Prostate gland (tissue), 2 donors: Measurements from ENCODE around the gene ROBO2. TPM values are rescaled to one million over a fixed set of nuclear protein-coding genes. Genes with fewer than 3 reads are reported as not detected.

Source experiments
- DNase-seq: peaks from one replicate; pipeline ENCODE4 v3.0.0-alpha.2; 2019; ENCODE audit warnings: low spot score
- H3K27ac ChIP-seq, 2 donors: fragments of 200-600 bp; sonication (generic); 2 replicates each; pipeline ENCODE4 v1.5.1; 2017 to 2019
- H3K27me3 ChIP-seq: fragments of 200-600 bp; sonication (generic); replicated peaks from 2 replicates; pipeline ENCODE4 v1.5.1; 2019; ENCODE audit not compliant: insufficient read depth
- H3K36me3 ChIP-seq, 2 donors: fragments of 200-600 bp; sonication (generic); 1 replicate in 1 of 2; 2 replicates in 1 of 2; pipeline versions ENCODE4 v1.5.1 to v1.8.1; 2017 to 2019
- H3K4me1 ChIP-seq: fragments of 200-600 bp; sonication (generic); replicated peaks from 2 replicates; pipeline ENCODE4 v1.5.1; 2019
- H3K4me3 ChIP-seq, 2 donors: fragments of 200-600 bp; sonication (generic); 2 replicates each; pipeline ENCODE4 v1.5.1; 2017 to 2019
- H3K9me3 ChIP-seq: fragments of 200-600 bp; sonication (generic); 2 replicates; pipeline ENCODE4 v1.5.1; 2017
- POLR2A ChIP-seq: fragments of 450-650 bp; IDR thresholded peaks from one replicate; pipeline ENCODE4 v1.6.1; 2016; ENCODE audit warnings: antibody characterized with exemption, mild to moderate bottlenecking
- POLR2AphosphoS5 ChIP-seq: sonication (generic); formaldehyde crosslinking; IDR thresholded peaks from one replicate; pipeline ENCODE4 v1.6.1; 2017; ENCODE audit warnings: antibody characterized with exemption
- WGBS: methylation state at CpG from one replicate; pipeline ENCODE4 v1.1.5; 2018; 5-methylcytosine and 5-hydroxymethylcytosine counted together
- intact Hi-C: fragments of 100-400 bp; cut with DNase I; formaldehyde crosslinking; loops from one replicate; pipeline ENCODE4 v1.14.2; 2022
- total RNA-seq, 2 donors: library from RNA; depleted of rRNA; stranded (reverse); fragments of >200 nt; gene quantifications; one replicate each; pipeline ENCODE4 v1.1.0, GENCODE V29; 2016
- TF ChIP-seq, protein P1 (sequence below), 4 experiments: fragments of 200-600 bp in 2 of 4; fragments of 450-650 bp in 2 of 4; sonication (generic) in 2 of 4; IDR thresholded peaks; 1 replicate in 3 of 4; 2 replicates in 1 of 4; pipeline ENCODE4 v1.5.1; 2016 to 2019; ENCODE audit warnings: antibody characterized with exemption in 4 of 4, mild to moderate bottlenecking in 2 of 4, moderate library complexity in 2 of 4

Gene ROBO2
- total RNA-seq, 2 donors from 2014 or later: 3.6 to 18.2 TPM

DNA sequence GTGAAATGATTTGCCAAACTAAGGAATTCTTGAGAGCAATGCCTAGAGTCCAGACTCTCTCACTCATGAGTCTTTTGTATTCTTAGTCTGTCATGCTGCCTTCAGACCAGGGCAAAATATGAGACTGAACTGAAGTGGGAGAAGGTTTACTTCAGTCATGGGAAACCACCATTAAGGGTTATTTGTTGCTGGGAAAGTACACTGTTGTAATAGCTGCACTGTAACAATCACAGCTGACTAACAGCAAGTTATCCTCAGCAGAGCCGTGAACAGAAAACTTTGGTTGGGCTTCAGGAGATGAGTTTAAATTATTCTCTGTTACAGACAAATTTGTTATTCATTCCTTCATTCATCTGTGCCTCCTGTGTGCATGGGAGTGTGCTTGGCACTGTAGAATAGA lies 258.5 kb downstream of the ROBO2 start:
- no peaks in the 10 kb centered on the region for H3K9me3 ChIP-seq
- no peak for TF ChIP-seq POLR2AphosphoS5
- no peaks in the 10 kb centered on the region for H3K4me1 ChIP-seq
- no peaks in the 10 kb centered on the region for H3K27me3 ChIP-seq
- no peak overlapping the region for H3K4me3 ChIP-seq
- intact Hi-C loops: no loop called here
- WGBS: 65% methylated on average over 1 of the region's 1 CpG
- no peaks in the 10 kb centered on the region for H3K36me3 ChIP-seq
- no peak for DNase-seq
- no peak overlapping the region for H3K27ac ChIP-seq

DNA sequence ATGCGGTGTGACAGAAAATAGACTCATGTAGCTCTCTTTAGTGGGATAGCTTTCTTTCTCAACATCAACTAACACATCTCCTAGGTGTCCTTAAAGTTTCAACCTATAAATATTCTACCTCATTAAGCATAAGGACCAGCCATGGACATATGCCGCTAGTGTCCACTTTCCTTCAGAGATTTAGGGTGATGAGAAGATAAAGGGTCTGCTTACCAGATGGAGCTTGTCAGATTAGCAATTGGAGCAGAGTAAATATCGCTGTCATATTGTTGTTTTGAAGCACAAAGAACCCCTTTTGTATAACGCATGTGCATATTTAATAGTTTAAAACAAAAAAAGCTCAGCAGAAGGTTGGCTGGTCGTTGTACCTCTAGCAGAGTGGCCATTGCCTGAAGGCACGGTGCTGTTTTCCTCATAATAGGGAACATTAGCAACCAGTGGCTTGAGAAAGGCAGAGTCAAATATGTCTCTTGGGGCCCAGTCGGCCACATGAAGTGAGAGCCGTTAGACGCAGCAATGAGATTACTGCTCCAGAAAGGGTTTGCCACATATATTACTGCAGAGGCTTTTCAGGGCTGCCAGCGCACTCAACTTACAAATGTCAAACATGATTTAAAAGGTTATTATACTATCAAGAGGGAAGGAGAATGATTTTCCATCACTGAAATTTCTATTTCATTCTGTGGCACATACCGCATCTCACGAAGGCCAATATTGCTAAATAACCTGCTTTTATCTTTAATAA lies 264.2 kb downstream of the ROBO2 start:
- no peak overlapping the region for H3K4me3 ChIP-seq
- H3K27ac ChIP-seq: no peak overlapping the region
- intact Hi-C loops: no loop called here
- H3K4me1 ChIP-seq: no peaks in the 10 kb centered on the region
- TF ChIP-seq POLR2AphosphoS5: no peak
- TF ChIP-seq, protein P1, sequence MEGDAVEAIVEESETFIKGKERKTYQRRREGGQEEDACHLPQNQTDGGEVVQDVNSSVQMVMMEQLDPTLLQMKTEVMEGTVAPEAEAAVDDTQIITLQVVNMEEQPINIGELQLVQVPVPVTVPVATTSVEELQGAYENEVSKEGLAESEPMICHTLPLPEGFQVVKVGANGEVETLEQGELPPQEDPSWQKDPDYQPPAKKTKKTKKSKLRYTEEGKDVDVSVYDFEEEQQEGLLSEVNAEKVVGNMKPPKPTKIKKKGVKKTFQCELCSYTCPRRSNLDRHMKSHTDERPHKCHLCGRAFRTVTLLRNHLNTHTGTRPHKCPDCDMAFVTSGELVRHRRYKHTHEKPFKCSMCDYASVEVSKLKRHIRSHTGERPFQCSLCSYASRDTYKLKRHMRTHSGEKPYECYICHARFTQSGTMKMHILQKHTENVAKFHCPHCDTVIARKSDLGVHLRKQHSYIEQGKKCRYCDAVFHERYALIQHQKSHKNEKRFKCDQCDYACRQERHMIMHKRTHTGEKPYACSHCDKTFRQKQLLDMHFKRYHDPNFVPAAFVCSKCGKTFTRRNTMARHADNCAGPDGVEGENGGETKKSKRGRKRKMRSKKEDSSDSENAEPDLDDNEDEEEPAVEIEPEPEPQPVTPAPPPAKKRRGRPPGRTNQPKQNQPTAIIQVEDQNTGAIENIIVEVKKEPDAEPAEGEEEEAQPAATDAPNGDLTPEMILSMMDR (IDR thresholded peaks at IDR 0.05): no peak
- TF ChIP-seq POLR2A: no peak
- no peaks in the 10 kb centered on the region for H3K9me3 ChIP-seq
- no peaks in the 10 kb centered on the region for H3K27me3 ChIP-seq
- DNase-seq: no peak
- H3K36me3 ChIP-seq: no peaks in the 10 kb centered on the region
- 80% methylated on average over 12 of the region's 12 CpGs for WGBS

DNA sequence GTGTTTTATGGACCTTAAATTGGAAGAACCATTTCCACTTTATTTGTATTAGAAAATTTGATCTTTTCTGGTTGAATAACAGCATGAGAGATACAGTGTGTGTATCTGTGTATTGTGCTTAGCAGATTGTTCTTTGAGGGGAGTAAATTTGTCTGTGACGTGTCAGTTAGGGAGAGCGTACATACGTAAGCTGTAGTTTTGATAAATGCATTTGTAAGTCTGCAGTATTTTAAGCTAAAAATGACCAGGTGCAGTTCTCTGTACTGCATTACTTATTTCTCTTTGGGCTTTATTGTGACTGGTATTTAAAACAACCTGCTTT lies 264.8 kb downstream of the ROBO2 start:
- no peak for DNase-seq
- Histone ChIP-seq H3K36me3 (no peaks in the 10 kb centered on the region), H3K4me1 (no peaks in the 10 kb centered on the region), H3K4me3 (no peak overlapping the region), H3K27me3 (no peaks in the 10 kb centered on the region), H3K9me3 (no peaks in the 10 kb centered on the region), H3K27ac (no peak overlapping the region)
- intact Hi-C loops: no loop called here
- WGBS: 94% methylated on average over 3 of the region's 3 CpGs
- TF ChIP-seq, protein P1 (IDR thresholded peaks at IDR 0.05): no peak
- TF ChIP-seq POLR2AphosphoS5: no peak
- TF ChIP-seq POLR2A: no peak

DNA sequence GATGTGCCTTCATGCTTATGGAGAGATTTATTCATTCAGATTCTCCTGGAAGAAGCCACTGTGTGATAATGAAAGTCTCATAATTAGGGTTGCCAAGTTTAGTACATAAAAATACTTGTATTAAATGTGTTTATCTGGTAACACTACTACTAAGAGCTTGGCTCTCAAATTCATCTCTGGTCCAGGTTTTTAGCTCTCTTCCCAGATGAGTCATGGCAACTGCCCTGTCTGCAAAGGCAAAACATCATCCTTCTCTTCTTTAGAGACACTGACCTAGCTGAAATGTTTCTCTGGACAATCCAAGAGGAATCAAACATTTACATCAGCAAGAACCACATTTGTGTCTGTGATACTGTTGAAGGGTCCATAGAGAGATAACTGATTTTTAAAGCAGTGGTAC lies 269.6 kb downstream of the ROBO2 start:
- TF ChIP-seq, protein P1 (IDR thresholded peaks at IDR 0.05): no peak
- TF ChIP-seq POLR2A (no peak), POLR2AphosphoS5 (no peak)
- H3K9me3 ChIP-seq: no peaks in the 10 kb centered on the region
- H3K4me3 ChIP-seq: no peak overlapping the region
- no peaks in the 10 kb centered on the region for H3K36me3 ChIP-seq
- no peak for DNase-seq
- no peak overlapping the region for H3K27ac ChIP-seq
- no peaks in the 10 kb centered on the region for H3K27me3 ChIP-seq
- no peaks in the 10 kb centered on the region for H3K4me1 ChIP-seq
- intact Hi-C loops: no loop called here

DNA sequence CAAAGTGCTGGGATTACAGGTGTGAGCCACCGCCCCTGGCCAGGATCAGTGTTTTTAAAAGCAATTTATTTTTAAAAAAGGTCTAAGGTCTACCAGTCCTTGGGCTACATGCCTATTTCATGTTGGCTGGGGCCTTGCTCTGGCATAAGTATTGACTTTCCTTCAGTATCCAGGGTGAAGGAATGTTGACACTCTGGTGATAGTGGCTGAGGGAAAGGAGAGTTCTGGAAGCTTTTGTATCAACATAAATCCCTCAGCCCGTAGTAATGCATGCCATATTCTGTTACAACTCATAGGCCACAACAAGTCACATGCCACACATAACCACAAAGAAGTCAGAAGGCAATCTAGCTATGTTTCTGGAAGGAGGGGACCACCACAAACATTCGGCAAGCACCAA lies 273.9 kb downstream of the ROBO2 start:
- no peaks in the 10 kb centered on the region for H3K9me3 ChIP-seq
- intact Hi-C loops: no loop called here

More for the DNA sequence above, 273.9 kb downstream of the ROBO2 start:
- Histone ChIP-seq H3K27me3 (no peaks in the 10 kb centered on the region), H3K4me1 (no peaks in the 10 kb centered on the region), H3K27ac (no peak overlapping the region), H3K36me3 (no peaks in the 10 kb centered on the region), H3K4me3 (no peak overlapping the region)
- no peak for DNase-seq
- 83% methylated on average over 3 of the region's 3 CpGs for WGBS
- TF ChIP-seq POLR2AphosphoS5 (no peak), POLR2A (no peak)
- TF ChIP-seq, protein P1 (IDR thresholded peaks at IDR 0.05): no peak
